ENCODE results near the gene DSCAM. TPM values are rescaled to one million over a fixed set of nuclear protein-coding genes. Genes with fewer than 3 reads are reported as not detected.

Gene DSCAM
- total RNA-seq, 1 experiment from 2014 or later: not detected

DNA sequence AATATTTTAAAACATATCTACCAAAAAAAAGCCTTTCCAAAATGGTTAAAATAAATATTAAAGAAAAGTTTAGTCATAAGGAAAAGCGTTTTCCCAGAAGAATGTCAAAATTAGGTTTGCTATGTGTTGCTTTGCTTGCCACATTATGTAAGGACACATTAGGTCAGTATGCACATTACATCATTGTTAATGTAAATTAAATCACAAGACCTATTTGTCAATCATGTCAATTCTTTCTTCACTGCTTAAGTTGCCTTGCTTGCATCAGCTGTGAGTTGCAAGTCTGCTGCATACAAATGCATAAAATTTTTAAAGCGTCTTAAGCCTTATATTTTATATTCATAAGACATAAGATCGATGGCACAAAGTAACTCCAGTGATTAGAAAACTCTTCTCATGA is 530.9 kb downstream of the DSCAM start (continued):
- TF ChIP-seq, protein P1, sequence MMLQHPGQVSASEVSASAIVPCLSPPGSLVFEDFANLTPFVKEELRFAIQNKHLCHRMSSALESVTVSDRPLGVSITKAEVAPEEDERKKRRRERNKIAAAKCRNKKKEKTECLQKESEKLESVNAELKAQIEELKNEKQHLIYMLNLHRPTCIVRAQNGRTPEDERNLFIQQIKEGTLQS (IDR thresholded peaks at IDR 0.05): no peak
- TF ChIP-seq EZH2 (IDR thresholded peaks at IDR 0.05): no peak
- TF ChIP-seq YY1 (IDR thresholded peaks at IDR 0.05; ENCODE audit: extremely low read depth, insufficient replicate concordance, low read depth, low read length): no peak

DNA sequence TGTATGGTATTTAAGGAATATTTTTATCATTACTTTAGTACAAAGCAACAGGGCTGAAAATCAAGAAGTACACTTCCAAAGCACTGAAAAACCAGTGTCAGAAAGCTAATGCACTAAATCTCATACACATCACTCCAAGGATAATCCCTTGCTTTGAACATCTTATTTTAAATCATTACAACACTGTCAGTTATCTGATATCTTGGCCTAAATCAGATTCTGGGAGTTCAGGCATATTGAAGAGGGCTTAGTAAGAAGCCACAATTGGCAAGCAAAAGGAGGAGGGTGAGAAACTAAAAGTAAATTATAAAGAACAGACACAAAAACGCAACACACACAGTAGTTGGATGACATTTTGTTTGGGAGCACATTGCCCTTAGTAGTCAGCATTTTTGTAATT is 531.3 kb downstream of the DSCAM start:
- H3K27ac ChIP-seq (ENCODE audit: low read depth, low read length): no peak overlapping the region
- intact Hi-C loops (cut with micrococcal nuclease): no loop called here
- H3K4me1 ChIP-seq (ENCODE audit: control insufficient read depth in 1 of 2, insufficient read depth in 2 of 2, low read length in 2 of 2): no peaks in the 10 kb centered on the region
- BruUV-seq (replicated peaks): no TSS peak
- H3K4me3 ChIP-seq (replicated peaks in 1 of 2; ENCODE audit: low read depth in 1 of 2, low read length in 2 of 2): no peak overlapping the region
- no peak overlapping the region for H3K9ac ChIP-seq (ENCODE audit: low read length)
- no peaks in the 10 kb centered on the region for H4K20me1 ChIP-seq (ENCODE audit: insufficient read depth)
- H3K79me2 ChIP-seq (ENCODE audit: insufficient read depth, low read length): no peaks in the 10 kb centered on the region
- H3K4me2 ChIP-seq (ENCODE audit: low read length): no peak overlapping the region
- ChIA-PET RAD21 (ENCODE audit: low non-redundant PET in 1 of 2, low total read pairs in 2 of 2, uncharacterized antibody in 2 of 2, unreplicated experiment in 2 of 2) (no interaction called here), CTCF (no interaction called here), POLR2A (no interaction called here)
- H2AFZ ChIP-seq (ENCODE audit: low read depth, low read length, poor library complexity, severe bottlenecking): no peak overlapping the region
- no peak for ATAC-seq
- H3K36me3 ChIP-seq (ENCODE audit: control insufficient read depth in 1 of 2, insufficient read depth in 2 of 2, low read length in 2 of 2): no peaks in the 10 kb centered on the region
- TF ChIP-seq ZFX (IDR thresholded peaks at IDR 0.05) (no peak), SIN3A (IDR thresholded peaks at IDR 0.05; ENCODE audit: low read depth) (no peak)
- no peaks in the 10 kb centered on the region for H3K27me3 ChIP-seq (ENCODE audit: insufficient read depth, low read length)
- H3K9me2 ChIP-seq (ENCODE audit: insufficient read depth): no peaks in the 10 kb centered on the region
- DNase-seq (ENCODE audit: low read depth, low spot score): no peak
- H3K9me3 ChIP-seq (ENCODE audit: control insufficient read depth in 1 of 2, insufficient read depth in 1 of 2, low read depth in 1 of 2, low read length in 2 of 2): peaks cover 3 to 17% of the 10 kb centered on the region in 2 experiments; a peak in 2 of 4 replicates

DNA sequence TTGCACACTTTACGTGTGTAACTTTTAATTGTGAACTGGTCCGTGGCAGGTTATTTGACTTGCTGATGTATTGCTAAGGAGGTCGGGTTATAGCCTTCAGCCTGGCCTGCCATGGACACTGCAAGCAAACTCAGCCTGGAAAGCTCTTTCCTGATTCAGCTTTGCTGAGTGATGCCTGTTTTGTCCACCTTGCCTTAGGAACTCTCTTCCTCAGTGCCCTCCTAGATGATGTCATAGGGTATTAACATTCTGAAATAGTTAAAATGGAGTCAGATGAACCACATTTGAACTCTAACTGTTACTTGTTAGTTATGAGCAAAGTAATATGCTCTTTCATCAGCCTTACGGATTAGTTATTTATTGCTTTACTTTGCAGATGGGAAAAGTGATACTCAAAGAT is 533.7 kb downstream of the DSCAM start:
- BruUV-seq (replicated peaks): no TSS peak
- Histone ChIP-seq H3K9me3 (ENCODE audit: control insufficient read depth in 1 of 2, insufficient read depth in 1 of 2, low read depth in 1 of 2, low read length in 2 of 2) (peaks cover 13 to 23% of the 10 kb centered on the region in 2 experiments; a peak in 2 of 4 replicates), H3K27ac (ENCODE audit: low read depth, low read length) (no peak overlapping the region), H3K4me3 (replicated peaks in 1 of 2; ENCODE audit: low read depth in 1 of 2, low read length in 2 of 2) (no peak overlapping the region), H3K36me3 (ENCODE audit: control insufficient read depth in 1 of 2, insufficient read depth in 2 of 2, low read length in 2 of 2) (no peaks in the 10 kb centered on the region), H3K4me1 (ENCODE audit: control insufficient read depth in 1 of 2, insufficient read depth in 2 of 2, low read length in 2 of 2) (no peaks in the 10 kb centered on the region), H3K79me2 (ENCODE audit: insufficient read depth, low read length) (no peaks in the 10 kb centered on the region), H3K4me2 (ENCODE audit: low read length) (no peak overlapping the region), H2AFZ (ENCODE audit: low read depth, low read length, poor library complexity, severe bottlenecking) (no peak overlapping the region), H3K9ac (ENCODE audit: low read length) (no peak overlapping the region), H3K27me3 (ENCODE audit: insufficient read depth, low read length) (no peaks in the 10 kb centered on the region), H4K20me1 (ENCODE audit: insufficient read depth) (no peaks in the 10 kb centered on the region), H3K9me2 (ENCODE audit: insufficient read depth) (no peaks in the 10 kb centered on the region)
- no peak for DNase-seq (ENCODE audit: low read depth, low spot score)
- intact Hi-C loops (cut with micrococcal nuclease): no loop called here
- ChIA-PET POLR2A (no interaction called here), RAD21 (ENCODE audit: low non-redundant PET in 1 of 2, low total read pairs in 2 of 2, uncharacterized antibody in 2 of 2, unreplicated experiment in 2 of 2) (no interaction called here), CTCF (no interaction called here)
- no peak for ATAC-seq
- TF ChIP-seq, protein P2, sequence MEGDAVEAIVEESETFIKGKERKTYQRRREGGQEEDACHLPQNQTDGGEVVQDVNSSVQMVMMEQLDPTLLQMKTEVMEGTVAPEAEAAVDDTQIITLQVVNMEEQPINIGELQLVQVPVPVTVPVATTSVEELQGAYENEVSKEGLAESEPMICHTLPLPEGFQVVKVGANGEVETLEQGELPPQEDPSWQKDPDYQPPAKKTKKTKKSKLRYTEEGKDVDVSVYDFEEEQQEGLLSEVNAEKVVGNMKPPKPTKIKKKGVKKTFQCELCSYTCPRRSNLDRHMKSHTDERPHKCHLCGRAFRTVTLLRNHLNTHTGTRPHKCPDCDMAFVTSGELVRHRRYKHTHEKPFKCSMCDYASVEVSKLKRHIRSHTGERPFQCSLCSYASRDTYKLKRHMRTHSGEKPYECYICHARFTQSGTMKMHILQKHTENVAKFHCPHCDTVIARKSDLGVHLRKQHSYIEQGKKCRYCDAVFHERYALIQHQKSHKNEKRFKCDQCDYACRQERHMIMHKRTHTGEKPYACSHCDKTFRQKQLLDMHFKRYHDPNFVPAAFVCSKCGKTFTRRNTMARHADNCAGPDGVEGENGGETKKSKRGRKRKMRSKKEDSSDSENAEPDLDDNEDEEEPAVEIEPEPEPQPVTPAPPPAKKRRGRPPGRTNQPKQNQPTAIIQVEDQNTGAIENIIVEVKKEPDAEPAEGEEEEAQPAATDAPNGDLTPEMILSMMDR (IDR thresholded peaks at IDR 0.05 in 2 of 3, conservative IDR thresholded peaks at IDR 0.05 in 1 of 3; ENCODE audit: borderline replicate concordance in 1 of 3, insufficient read depth in 1 of 3, low read depth in 2 of 3, low read length in 2 of 3): no peak
- TF ChIP-seq JUND (IDR thresholded peaks at IDR 0.05) (no peak), ELF1 (IDR thresholded peaks at IDR 0.05; ENCODE audit: borderline replicate concordance, low read depth) (no peak), SRF (IDR thresholded peaks at IDR 0.05; ENCODE audit: low read depth) (no peak), SIN3A (IDR thresholded peaks at IDR 0.05; ENCODE audit: low read depth) (no peak), RAD21 (IDR thresholded peaks at IDR 0.05; ENCODE audit: low read depth) (no peak)
- TF ChIP-seq, protein P1 (IDR thresholded peaks at IDR 0.05): no peak
- TF ChIP-seq, protein P3, sequence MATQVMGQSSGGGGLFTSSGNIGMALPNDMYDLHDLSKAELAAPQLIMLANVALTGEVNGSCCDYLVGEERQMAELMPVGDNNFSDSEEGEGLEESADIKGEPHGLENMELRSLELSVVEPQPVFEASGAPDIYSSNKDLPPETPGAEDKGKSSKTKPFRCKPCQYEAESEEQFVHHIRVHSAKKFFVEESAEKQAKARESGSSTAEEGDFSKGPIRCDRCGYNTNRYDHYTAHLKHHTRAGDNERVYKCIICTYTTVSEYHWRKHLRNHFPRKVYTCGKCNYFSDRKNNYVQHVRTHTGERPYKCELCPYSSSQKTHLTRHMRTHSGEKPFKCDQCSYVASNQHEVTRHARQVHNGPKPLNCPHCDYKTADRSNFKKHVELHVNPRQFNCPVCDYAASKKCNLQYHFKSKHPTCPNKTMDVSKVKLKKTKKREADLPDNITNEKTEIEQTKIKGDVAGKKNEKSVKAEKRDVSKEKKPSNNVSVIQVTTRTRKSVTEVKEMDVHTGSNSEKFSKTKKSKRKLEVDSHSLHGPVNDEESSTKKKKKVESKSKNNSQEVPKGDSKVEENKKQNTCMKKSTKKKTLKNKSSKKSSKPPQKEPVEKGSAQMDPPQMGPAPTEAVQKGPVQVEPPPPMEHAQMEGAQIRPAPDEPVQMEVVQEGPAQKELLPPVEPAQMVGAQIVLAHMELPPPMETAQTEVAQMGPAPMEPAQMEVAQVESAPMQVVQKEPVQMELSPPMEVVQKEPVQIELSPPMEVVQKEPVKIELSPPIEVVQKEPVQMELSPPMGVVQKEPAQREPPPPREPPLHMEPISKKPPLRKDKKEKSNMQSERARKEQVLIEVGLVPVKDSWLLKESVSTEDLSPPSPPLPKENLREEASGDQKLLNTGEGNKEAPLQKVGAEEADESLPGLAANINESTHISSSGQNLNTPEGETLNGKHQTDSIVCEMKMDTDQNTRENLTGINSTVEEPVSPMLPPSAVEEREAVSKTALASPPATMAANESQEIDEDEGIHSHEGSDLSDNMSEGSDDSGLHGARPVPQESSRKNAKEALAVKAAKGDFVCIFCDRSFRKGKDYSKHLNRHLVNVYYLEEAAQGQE (IDR thresholded peaks at IDR 0.05; ENCODE audit: low read depth): no peak

Measured in HCT116 (cell line).